H9 (cell line): ENCODE measurements around the gene ZSWIM6. TPM values are rescaled to one million over a fixed set of nuclear protein-coding genes. Genes with fewer than 3 reads are reported as not detected.

Experiments
- DNase-seq: peaks from one replicate; pipeline ENCODE4 v3.0.0-alpha.2; 2017
- H2AFZ ChIP-seq: one replicate; pipeline ENCODE4 v1.6.1; 2013; ENCODE audit warnings: mild to moderate bottlenecking, low read length, control low read depth, moderate library complexity
- H2AK5ac ChIP-seq: 2 replicates; pipeline ENCODE4 v1.6.1; 2013; ENCODE audit warnings: low read length, control low read depth, mixed read lengths; ENCODE audit not compliant: insufficient read length
- H2BK120ac ChIP-seq: one replicate; pipeline ENCODE4 v1.6.1; 2013; ENCODE audit warnings: low read depth, mild to moderate bottlenecking, low read length, control low read depth, inconsistent platforms; ENCODE audit not compliant: poor library complexity, severe bottlenecking
- H2BK12ac ChIP-seq: 2 replicates; pipeline ENCODE4 v1.6.1; 2013; ENCODE audit warnings: low read length, control low read depth, mixed read lengths, low read depth; ENCODE audit not compliant: insufficient read length
- H2BK15ac ChIP-seq: 2 replicates; pipeline ENCODE4 v1.6.1; 2013; ENCODE audit warnings: low read depth, low read length, control low read depth
- H2BK20ac ChIP-seq: one replicate; pipeline ENCODE4 v1.6.1; 2013; ENCODE audit warnings: low read depth, mild to moderate bottlenecking, low read length, control low read depth, inconsistent platforms; ENCODE audit not compliant: poor library complexity, severe bottlenecking
- H2BK5ac ChIP-seq: 2 replicates; pipeline ENCODE4 v1.6.1; 2013; ENCODE audit warnings: low read length, control low read depth, mixed read lengths; ENCODE audit not compliant: insufficient read length
- H3K14ac ChIP-seq: 2 replicates; pipeline ENCODE4 v1.6.1; 2013; ENCODE audit warnings: low read length, control low read depth; ENCODE audit not compliant: insufficient read depth
- H3K18ac ChIP-seq: 2 replicates; pipeline ENCODE4 v1.6.1; 2013; ENCODE audit warnings: low read depth, mild to moderate bottlenecking, mixed read lengths, low read length, control low read depth; ENCODE audit not compliant: insufficient read length
- H3K23ac ChIP-seq: 2 replicates; pipeline ENCODE4 v1.6.1; 2013; ENCODE audit warnings: low read length, control low read depth, mixed read lengths, low read depth; ENCODE audit not compliant: insufficient read length
- H3K23me2 ChIP-seq: 2 replicates; pipeline ENCODE4 v1.6.1; 2013; ENCODE audit warnings: low read depth, mild to moderate bottlenecking, mixed read lengths, low read length, control low read depth; ENCODE audit not compliant: insufficient read length, poor library complexity, severe bottlenecking
- H3K27ac ChIP-seq: 2 replicates; pipeline ENCODE4 v1.5.1; 2013; ENCODE audit warnings: low read length, control low read depth, mixed read lengths, low read depth; ENCODE audit not compliant: insufficient read length
- H3K27me3 ChIP-seq: 2 replicates; pipeline ENCODE4 v1.6.1; 2013; ENCODE audit warnings: low read length, control low read depth, inconsistent platforms; ENCODE audit not compliant: insufficient read depth
- H3K4ac ChIP-seq: 2 replicates; pipeline ENCODE4 v1.6.1; 2013; ENCODE audit warnings: low read depth, mild to moderate bottlenecking, control low read depth, inconsistent platforms, low read length, moderate library complexity
- H3K4me1 ChIP-seq: 2 replicates; pipeline ENCODE4 v1.6.1; 2013; ENCODE audit warnings: low read length, control low read depth, inconsistent platforms; ENCODE audit not compliant: insufficient read depth
- H3K4me2 ChIP-seq: 2 replicates; pipeline ENCODE4 v1.6.1; 2013; ENCODE audit warnings: low read length, control low read depth, mixed read lengths; ENCODE audit not compliant: insufficient read length, insufficient read depth
- H3K56ac ChIP-seq: 2 replicates; pipeline ENCODE4 v1.6.1; 2013; ENCODE audit warnings: low read depth, mild to moderate bottlenecking, mixed read lengths, low read length, control low read depth; ENCODE audit not compliant: insufficient read length
- H3K79me1 ChIP-seq: 2 replicates; pipeline ENCODE4 v1.6.1; 2013; ENCODE audit warnings: low read depth, mild to moderate bottlenecking, moderate library complexity, low read length, control low read depth, inconsistent platforms; ENCODE audit not compliant: insufficient read depth, poor library complexity, severe bottlenecking
- H3K79me2 ChIP-seq: 2 replicates; pipeline ENCODE4 v1.6.1; 2013; ENCODE audit warnings: low read length, control low read depth, inconsistent platforms; ENCODE audit not compliant: insufficient read depth
- H3K9ac ChIP-seq: 2 replicates; pipeline ENCODE4 v1.6.1; 2013; ENCODE audit warnings: low read length, control low read depth, mixed read lengths; ENCODE audit not compliant: insufficient read length; ENCODE audit errors: extremely low read depth
- H3K9me3 ChIP-seq: one replicate; pipeline ENCODE4 v1.6.1; 2013; ENCODE audit warnings: low read depth, low read length, inconsistent platforms; ENCODE audit not compliant: control insufficient read depth
- H3T11ph ChIP-seq: one replicate; pipeline ENCODE4 v1.6.1; 2013; ENCODE audit warnings: mild to moderate bottlenecking, low read length, control low read depth, inconsistent platforms
- H4K20me1 ChIP-seq: one replicate; pipeline ENCODE4 v1.6.1; 2013; ENCODE audit not compliant: control insufficient read depth, insufficient read length, insufficient read depth
- H4K5ac ChIP-seq: 2 replicates; pipeline ENCODE4 v1.6.1; 2013; ENCODE audit warnings: low read depth, mild to moderate bottlenecking, mixed read lengths, low read length, control low read depth; ENCODE audit not compliant: insufficient read length
- H4K8ac ChIP-seq: replicated peaks from 2 replicates; pipeline ENCODE4 v1.6.1; 2013; ENCODE audit warnings: low read length, control low read depth, mixed read lengths, low read depth; ENCODE audit not compliant: insufficient read length
- H4K91ac ChIP-seq: 2 replicates; pipeline ENCODE4 v1.6.1; 2013; ENCODE audit warnings: low read depth, mild to moderate bottlenecking, moderate library complexity, mixed read lengths, low read length, control low read depth; ENCODE audit not compliant: insufficient read length
- H3K27ac Mint-ChIP-seq, 3 experiments: 2 replicates in 2 of 3; 3 replicates in 1 of 3; pipeline ENCODE4 v1.8.0; 2020 to 2021; ENCODE audit warnings: mixed read lengths in 3 of 3, mild to moderate bottlenecking in 1 of 3, moderate library complexity in 1 of 3
- H3K27me3 Mint-ChIP-seq: 2 replicates; pipeline ENCODE4 v1.8.0; 2021; ENCODE audit warnings: low read depth, mild to moderate bottlenecking, moderate library complexity, mixed read lengths
- H3K36me3 Mint-ChIP-seq, 3 experiments: 2 replicates in 2 of 3; 3 replicates in 1 of 3; pipeline ENCODE4 v1.8.0; 2020 to 2021; ENCODE audit warnings: low read depth in 3 of 3, mixed read lengths in 3 of 3; ENCODE audit not compliant: insufficient read depth in 1 of 3
- H3K4me1 Mint-ChIP-seq, 2 experiments: 2 replicates each; pipeline ENCODE4 v1.8.0; 2020; ENCODE audit warnings: mixed read lengths in 2 of 2
- H3K4me3 Mint-ChIP-seq, 2 experiments: 2 replicates in 1 of 2; 3 replicates in 1 of 2; pipeline ENCODE4 v1.8.0; 2020 to 2021; ENCODE audit warnings: mild to moderate bottlenecking in 2 of 2, mixed read lengths in 2 of 2, moderate library complexity in 1 of 2
- H3K9me3 Mint-ChIP-seq, 2 experiments: 2 replicates in 1 of 2; 3 replicates in 1 of 2; pipeline ENCODE4 v1.8.0; 2020; ENCODE audit warnings: mild to moderate bottlenecking in 2 of 2, mixed read lengths in 2 of 2, moderate library complexity in 1 of 2
- CTCF ChIP-seq: fragments of 200-600 bp; sonication (generic); conservative IDR thresholded peaks from 3 replicates; pipeline ENCODE4 v1.8.0; 2021; ENCODE audit warnings: antibody characterized with exemption, mild to moderate bottlenecking
- WGBS: extraction: QIAGEN DNeasy Blood & Tissue Kit; methylation state at CpG from one replicate; pipeline ENCODE4 v1.1.7; 2013; ENCODE audit warnings: missing lambda C conversion rate, low lambda C conversion rate, mixed read lengths; ENCODE audit not compliant: insufficient read length; ENCODE audit errors: extremely low coverage; 5-methylcytosine and 5-hydroxymethylcytosine counted together
- total RNA-seq: library from RNA; stranded (reverse); gene quantifications from 2 replicates; pipeline ENCODE4 v1.2.1, GENCODE V29; 2021

ZSWIM6 gene
- total RNA-seq, 1 experiment from 2014 or later: 11.5 TPM

- no peak overlapping the region for H2BK120ac ChIP-seq
- H2BK12ac ChIP-seq: no peak overlapping the region
- no peak overlapping the region for H3K27ac ChIP-seq
- no peak overlapping the region for H3K56ac ChIP-seq
- H3K23me2 ChIP-seq: no peaks in the 10 kb centered on the region
- H3K79me1 ChIP-seq: no peaks in the 10 kb centered on the region
- H3K27me3 ChIP-seq: no peaks in the 10 kb centered on the region
- no peaks in the 10 kb centered on the region for H3K27me3 Mint-ChIP-seq
- peaks cover 0 to 2% of the 10 kb centered on the region in 2 experiments; a peak in 1 of 4 replicates for H3K4me1 Mint-ChIP-seq
- H3K4me3 Mint-ChIP-seq: no peak overlapping the region
- no peak overlapping the region for H3K4me2 ChIP-seq
- no peak overlapping the region for H2BK5ac ChIP-seq
- no peak overlapping the region for H3K18ac ChIP-seq
- no peak overlapping the region for H4K5ac ChIP-seq
- no peak for TF ChIP-seq CTCF
- H3K36me3 Mint-ChIP-seq: peaks cover 0 to 10% (median 5%) of the 10 kb centered on the region in 3 experiments; a peak in 4 of 7 replicates
- no peak overlapping the region for H3K4ac ChIP-seq
- no peak overlapping the region for H3K14ac ChIP-seq
- H2BK20ac ChIP-seq: no peak overlapping the region
- no peak overlapping the region for H3T11ph ChIP-seq
- no peak overlapping the region for H3K23ac ChIP-seq
- no peak overlapping the region for H2AFZ ChIP-seq
- H3K79me2 ChIP-seq: no peaks in the 10 kb centered on the region
- WGBS: no CpG with 5 or more reads among the region's 7 CpGs
- H2BK15ac ChIP-seq: no peak overlapping the region
- H4K8ac ChIP-seq: no peak overlapping the region
- no peaks in the 10 kb centered on the region for H3K4me1 ChIP-seq
- H3K27ac Mint-ChIP-seq: no peak overlapping the region
- H3K9ac ChIP-seq: no peak overlapping the region
- no peak overlapping the region for H4K91ac ChIP-seq
- no peak for DNase-seq
- H4K20me1 ChIP-seq: no peaks in the 10 kb centered on the region
- H3K9me3 Mint-ChIP-seq: peaks cover 0 to 3% of the 10 kb centered on the region in 2 experiments; a peak in 3 of 5 replicates
- no peak overlapping the region for H2AK5ac ChIP-seq
- no peaks in the 10 kb centered on the region for H3K9me3 ChIP-seq
Measured at GRCh38 chr5:61519728-61520277, 187.7 kb downstream of the ZSWIM6 start.
